OCI-LY3 (cell line): Measurements from ENCODE around the gene CNN2.

ENCODE experiments used
- H2AFZ ChIP-seq: fragments of 200-600, 300-600 bp; shearing (Covaris generic); 2 replicates; pipeline ENCODE4 v1.6.0; 2014; ENCODE audit warnings: antibody characterized with exemption, low read depth, low read length
- H3K27ac ChIP-seq: fragments of 200-600, 300-600 bp; sonication (generic); 2 replicates; pipeline ENCODE4 v1.5.1; 2014; ENCODE audit warnings: mild to moderate bottlenecking, low read length, moderate library complexity, mixed read lengths
- H3K27me3 ChIP-seq: fragments of 200-600, 300-600 bp; sonication (generic); 2 replicates; pipeline ENCODE4 v1.6.1; 2014; ENCODE audit warnings: low read depth, low read length, mixed read lengths
- H3K36me3 ChIP-seq: fragments of 200-600, 300-600 bp; sonication (generic); replicated peaks from 2 replicates; pipeline ENCODE3; 2014; ENCODE audit warnings: low read depth, low read length, mixed read lengths
- H3K4me1 ChIP-seq: fragments of 300-600, 200-600 bp; sonication (generic); 2 replicates; pipeline ENCODE4 v1.6.1; 2014; ENCODE audit warnings: low read length, mixed read lengths
- H3K4me2 ChIP-seq: fragments of 200-600, 300-600 bp; sonication (generic); 2 replicates; pipeline ENCODE4 v1.6.1; 2014; ENCODE audit warnings: low read length, mixed read lengths
- H3K4me3 ChIP-seq: fragments of 300-600, 200-600 bp; sonication (generic); 2 replicates; pipeline ENCODE4 v1.5.1; 2014; ENCODE audit warnings: antibody characterized with exemption, mild to moderate bottlenecking, low read length, moderate library complexity
- H3K79me2 ChIP-seq: fragments of 300-600, 200-600 bp; shearing (Covaris generic); 2 replicates; pipeline ENCODE4 v1.6.1; 2014; ENCODE audit warnings: mild to moderate bottlenecking, low read length, mixed read lengths
- H3K9ac ChIP-seq: fragments of 300-600, 200-600 bp; shearing (Covaris generic); 2 replicates; pipeline ENCODE4 v1.6.0; 2014; ENCODE audit warnings: mild to moderate bottlenecking, low read length, moderate library complexity
- H3K9me3 ChIP-seq: fragments of 200-600, 300-600 bp; shearing (Covaris generic); 2 replicates; pipeline ENCODE4 v1.6.1; 2014; ENCODE audit warnings: low read length, mixed read lengths; ENCODE audit not compliant: insufficient read depth
- H4K20me1 ChIP-seq: fragments of 200-600, 300-600 bp; sonication (generic); 2 replicates; pipeline ENCODE4 v1.6.1; 2016; ENCODE audit warnings: low read length, mixed read lengths; ENCODE audit not compliant: insufficient read depth
- CTCF ChIP-seq: fragments of 200-600, 300-600 bp; sonication (generic); IDR thresholded peaks from 2 replicates; pipeline ENCODE4 v1.5.1; 2014; ENCODE audit warnings: antibody characterized with exemption, low read length, low read depth
- EZH2phosphoT487 ChIP-seq: fragments of 200-600 bp; shearing (Covaris generic); IDR thresholded peaks from 2 replicates; pipeline ENCODE4 v1.6.1; 2018; ENCODE audit warnings: antibody characterized with exemption, mixed run types, low read depth

Gene CNN2

DNA sequence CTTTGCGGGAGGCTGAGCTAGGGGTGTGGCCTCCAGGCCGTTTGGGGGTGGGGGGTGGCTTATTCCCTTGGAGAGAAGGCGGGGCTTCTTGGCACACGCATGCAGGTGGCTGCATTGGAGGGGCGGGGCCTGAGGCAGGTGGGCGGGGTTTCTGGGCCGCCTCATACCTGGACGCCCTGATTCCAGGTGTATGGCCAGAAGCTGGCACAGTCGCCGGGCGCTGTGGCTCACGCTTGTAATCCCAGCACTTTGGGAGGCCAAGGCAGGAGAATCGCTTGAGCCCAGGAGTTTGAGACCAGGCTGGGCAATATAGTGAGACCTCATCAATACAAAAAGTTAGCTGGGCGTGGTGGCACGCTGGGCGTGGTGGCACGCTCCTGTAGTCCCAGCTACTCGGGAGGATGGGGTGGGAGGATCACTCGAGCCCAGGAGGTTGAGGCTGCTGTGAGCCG lies 21.3 kb downstream of the CNN2 start:
- H4K20me1 ChIP-seq = no peaks in the 10 kb centered on the region
- peaks cover 31% of the 10 kb centered on the region for H3K36me3 ChIP-seq
- H3K4me1 ChIP-seq = no peaks in the 10 kb centered on the region
- no peak overlapping the region for H3K9ac ChIP-seq
- TF ChIP-seq EZH2phosphoT487 (no peak), CTCF (no peak)
- H3K9me3 ChIP-seq = no peaks in the 10 kb centered on the region
- no peak overlapping the region for H2AFZ ChIP-seq
- H3K79me2 ChIP-seq = no peaks in the 10 kb centered on the region
- no peak overlapping the region for H3K4me3 ChIP-seq
- H3K4me2 ChIP-seq = no peak overlapping the region
- H3K27me3 ChIP-seq = no peaks in the 10 kb centered on the region
- no peak overlapping the region for H3K27ac ChIP-seq

DNA sequence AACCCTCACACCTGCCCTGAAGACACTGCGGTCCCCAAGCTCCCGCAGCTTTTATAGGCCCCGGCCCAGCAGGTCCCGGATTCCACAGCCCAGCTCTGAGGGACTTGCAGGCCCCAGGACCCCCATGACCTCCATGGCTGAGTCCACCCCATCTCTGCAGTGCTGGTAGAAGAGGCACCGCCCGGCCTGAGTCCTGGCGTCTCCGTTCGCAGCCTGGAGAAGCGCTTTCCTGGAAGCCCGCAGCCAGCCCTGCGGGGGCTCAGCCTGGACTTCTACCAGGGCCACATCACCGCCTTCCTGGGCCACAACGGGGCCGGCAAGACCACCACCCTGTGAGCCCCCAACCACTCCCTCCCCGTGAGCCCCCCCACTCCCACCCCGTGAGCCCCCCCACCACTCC lies 22.7 kb downstream of the CNN2 start:
- no peak overlapping the region for H2AFZ ChIP-seq
- H3K4me3 ChIP-seq = no peak overlapping the region
- no peaks in the 10 kb centered on the region for H4K20me1 ChIP-seq
- TF ChIP-seq EZH2phosphoT487 (no peak), CTCF (no peak)
- H3K9me3 ChIP-seq = no peaks in the 10 kb centered on the region
- no peak overlapping the region for H3K9ac ChIP-seq
- H3K4me2 ChIP-seq = no peak overlapping the region
- H3K27ac ChIP-seq = no peak overlapping the region
- peaks cover 36% of the 10 kb centered on the region for H3K36me3 ChIP-seq
- H3K79me2 ChIP-seq = no peaks in the 10 kb centered on the region
- H3K27me3 ChIP-seq = no peaks in the 10 kb centered on the region
- no peaks in the 10 kb centered on the region for H3K4me1 ChIP-seq

DNA sequence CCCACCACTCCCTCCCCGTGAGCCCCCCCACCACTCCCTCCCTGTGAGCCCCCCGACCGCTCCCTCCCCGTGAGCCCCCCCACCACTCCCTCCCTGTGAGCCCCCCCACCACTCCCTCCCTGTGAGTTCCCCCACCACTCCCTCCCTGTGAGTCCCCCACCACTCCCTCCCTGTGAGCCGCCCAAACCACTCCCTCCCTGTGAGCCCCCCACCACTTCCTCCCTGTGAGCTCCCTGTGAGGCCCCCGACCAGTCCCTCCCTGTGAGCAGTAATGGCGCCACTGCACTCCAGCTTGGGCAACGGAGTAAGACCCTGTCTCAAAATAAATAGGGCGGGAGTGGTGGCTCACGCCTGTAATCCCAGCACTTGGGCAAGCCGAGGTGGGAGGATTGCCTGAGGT lies 23.4 kb downstream of the CNN2 start:
- no peaks in the 10 kb centered on the region for H3K4me1 ChIP-seq
- H4K20me1 ChIP-seq = no peaks in the 10 kb centered on the region
- no peaks in the 10 kb centered on the region for H3K79me2 ChIP-seq
- H3K9ac ChIP-seq = no peak overlapping the region
- no peaks in the 10 kb centered on the region for H3K9me3 ChIP-seq
- no peak for TF ChIP-seq CTCF
- no peak for TF ChIP-seq EZH2phosphoT487
- H3K4me3 ChIP-seq = no peak overlapping the region
- H3K36me3 ChIP-seq = peaks cover 35% of the 10 kb centered on the region
- H3K27ac ChIP-seq = no peak overlapping the region
- no peak overlapping the region for H2AFZ ChIP-seq
- no peak overlapping the region for H3K4me2 ChIP-seq
- H3K27me3 ChIP-seq = no peaks in the 10 kb centered on the region

- Histone ChIP-seq H3K79me2 (no peaks in the 10 kb centered on the region), H3K36me3 (peaks cover 34% of the 10 kb centered on the region), H4K20me1 (no peaks in the 10 kb centered on the region), H2AFZ (no peak overlapping the region), H3K4me3 (no peak overlapping the region), H3K9me3 (no peaks in the 10 kb centered on the region), H3K4me1 (no peaks in the 10 kb centered on the region), H3K4me2 (no peak overlapping the region), H3K27ac (no peak overlapping the region), H3K27me3 (no peaks in the 10 kb centered on the region), H3K9ac (no peak overlapping the region)
- TF ChIP-seq EZH2phosphoT487 (no peak), CTCF (no peak)
Measured at GRCh38 chr19:1050989-1051788, 24.8 kb downstream of the CNN2 start.
